Activated T-cell treated with anti-CD3 and anti-CD28 coated beads, Interleukin-2, amount 50 U/mL, for 24 hours (primary cell): ENCODE results near the gene GATA1.

Experiments used
- DNase-seq: peaks from one replicate; pipeline ENCODE4 v3.0.0-alpha.2; 2020
- H3K27ac Mint-ChIP-seq: 2 replicates; pipeline ENCODE4 v1.8.0; 2020; ENCODE audit warnings: mild to moderate bottlenecking, mixed read lengths
- H3K27me3 Mint-ChIP-seq: 2 replicates; pipeline ENCODE4 v1.8.0; 2020; ENCODE audit warnings: mixed read lengths
- H3K36me3 Mint-ChIP-seq: 2 replicates; pipeline ENCODE4 v1.8.0; 2020; ENCODE audit warnings: low read depth, mixed read lengths
- H3K4me1 Mint-ChIP-seq: 2 replicates; pipeline ENCODE4 v1.8.0; 2020; ENCODE audit warnings: low read depth, mixed read lengths
- H3K4me3 Mint-ChIP-seq: 2 replicates; pipeline ENCODE4 v1.8.0; 2020; ENCODE audit warnings: mild to moderate bottlenecking, moderate library complexity, mixed read lengths
- H3K9me3 Mint-ChIP-seq: 2 replicates; pipeline ENCODE4 v1.8.0; 2020; ENCODE audit warnings: mixed read lengths

GATA1 gene

GRCh38 chrX:48791063-48791820 lies 4.9 kb downstream of the GATA1 start:
- Mint-ChIP-seq H3K27me3 (peaks cover 30% of the 10 kb centered on the region), H3K4me1 (peaks cover 6% of the 10 kb centered on the region), H3K9me3 (no peaks in the 10 kb centered on the region), H3K4me3 (no peak overlapping the region), H3K27ac (no peak overlapping the region), H3K36me3 (no peaks in the 10 kb centered on the region)
- no peak for DNase-seq

- H3K36me3 Mint-ChIP-seq, result no peaks in the 10 kb centered on the region
- no peak for DNase-seq
- H3K27me3 Mint-ChIP-seq, result peaks cover 25% of the 10 kb centered on the region
- no peak overlapping the region for H3K4me3 Mint-ChIP-seq
- H3K9me3 Mint-ChIP-seq, result no peaks in the 10 kb centered on the region
- H3K4me1 Mint-ChIP-seq, result peaks cover 6% of the 10 kb centered on the region
- no peak overlapping the region for H3K27ac Mint-ChIP-seq
Observed at GRCh38 chrX:48792219-48792618, 5.8 kb downstream of the GATA1 start.

DNA sequence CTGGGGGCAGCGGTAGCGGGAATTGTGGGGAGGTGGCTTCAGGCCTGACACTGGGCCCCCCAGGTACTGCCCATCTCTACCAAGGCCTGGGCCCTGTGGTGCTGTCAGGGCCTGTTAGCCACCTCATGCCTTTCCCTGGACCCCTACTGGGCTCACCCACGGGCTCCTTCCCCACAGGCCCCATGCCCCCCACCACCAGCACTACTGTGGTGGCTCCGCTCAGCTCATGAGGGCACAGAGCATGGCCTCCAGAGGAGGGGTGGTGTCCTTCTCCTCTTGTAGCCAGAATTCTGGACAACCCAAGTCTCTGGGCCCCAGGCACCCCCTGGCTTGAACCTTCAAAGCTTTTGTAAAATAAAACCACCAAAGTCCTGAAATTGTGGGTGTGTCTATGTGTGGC lies 7.5 kb downstream of the GATA1 start:
- H3K9me3 Mint-ChIP-seq, result no peaks in the 10 kb centered on the region

DNA sequence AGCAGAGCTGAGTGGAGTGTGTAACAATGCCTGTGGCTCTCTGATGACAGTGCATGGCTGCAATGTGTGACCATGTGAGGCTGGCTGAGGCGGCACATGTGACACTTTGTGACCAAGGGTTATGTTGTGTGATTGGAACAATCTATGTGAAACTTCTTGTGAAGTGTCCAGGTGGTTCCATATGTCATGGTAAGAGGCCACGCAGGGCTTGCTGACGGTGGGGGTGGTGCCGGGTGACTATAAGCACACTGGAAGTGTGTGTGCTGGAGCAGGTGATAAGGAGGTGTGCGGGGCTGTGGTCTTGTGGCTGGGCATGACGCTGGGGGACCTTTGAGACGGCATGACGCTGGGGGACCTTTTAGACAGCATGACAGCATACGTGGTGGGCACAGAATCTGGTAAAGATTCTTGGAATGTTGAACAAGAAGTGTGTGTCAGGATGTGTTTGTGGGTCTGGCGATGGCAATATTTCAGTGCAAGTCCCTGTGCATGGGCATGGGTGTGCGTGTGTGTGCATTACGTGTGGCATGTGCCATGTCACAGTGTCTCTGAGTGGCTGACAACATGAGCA lies 8.0 kb downstream of the GATA1 start:
- Mint-ChIP-seq H3K27ac (no peak overlapping the region), H3K27me3 (peaks cover 21% of the 10 kb centered on the region)
- no peak for DNase-seq

More for the DNA sequence above, 7.5 kb downstream of the GATA1 start:
- Mint-ChIP-seq H3K4me1 (peaks cover 6% of the 10 kb centered on the region), H3K36me3 (no peaks in the 10 kb centered on the region), H3K27me3 (peaks cover 21% of the 10 kb centered on the region), H3K27ac (no peak overlapping the region), H3K4me3 (no peak overlapping the region)
- no peak for DNase-seq

GRCh38 chrX:48794911-48795515 lies 8.6 kb downstream of the GATA1 start:
- Mint-ChIP-seq H3K9me3 (no peaks in the 10 kb centered on the region), H3K27ac (no peak overlapping the region), H3K27me3 (peaks cover 23% of the 10 kb centered on the region), H3K4me3 (no peak overlapping the region), H3K4me1 (no peaks in the 10 kb centered on the region), H3K36me3 (no peaks in the 10 kb centered on the region)
- no peak for DNase-seq

More for the DNA sequence above, 8.0 kb downstream of the GATA1 start:
- peaks cover 3% of the 10 kb centered on the region for H3K4me1 Mint-ChIP-seq
- H3K4me3 Mint-ChIP-seq, result no peak overlapping the region
- H3K36me3 Mint-ChIP-seq, result no peaks in the 10 kb centered on the region
- no peaks in the 10 kb centered on the region for H3K9me3 Mint-ChIP-seq

DNA sequence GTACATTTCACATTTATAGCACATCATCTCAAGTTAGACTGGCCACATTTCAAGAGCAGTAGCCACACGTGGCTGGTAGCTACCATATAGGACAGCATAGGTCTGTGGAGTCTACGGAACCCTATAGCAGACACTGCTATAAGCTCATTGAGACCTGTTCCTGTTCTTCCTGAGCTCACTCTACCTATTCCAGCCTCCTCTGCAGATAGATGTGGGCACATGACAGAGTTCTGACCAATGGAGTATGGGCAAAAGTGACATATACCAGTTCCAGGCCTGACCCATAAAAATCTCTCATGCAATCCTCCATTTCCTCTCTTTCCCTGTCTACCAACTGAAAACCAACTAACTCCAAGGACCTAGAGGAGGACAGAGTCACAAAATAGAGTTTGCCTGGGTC lies 11.9 kb downstream of the GATA1 start:
- no peak for DNase-seq
- H3K27ac Mint-ChIP-seq, result no peak overlapping the region
- H3K4me3 Mint-ChIP-seq, result no peak overlapping the region
- H3K9me3 Mint-ChIP-seq, result no peaks in the 10 kb centered on the region
- H3K36me3 Mint-ChIP-seq, result peaks cover 8% of the 10 kb centered on the region
- peaks cover 29% of the 10 kb centered on the region for H3K27me3 Mint-ChIP-seq
- H3K4me1 Mint-ChIP-seq, result peaks cover 14% of the 10 kb centered on the region

GRCh38 chrX:48800574-48801279 lies 14.3 kb downstream of the GATA1 start:
- Mint-ChIP-seq H3K4me1 (peaks cover 14% of the 10 kb centered on the region), H3K27me3 (peaks cover 31% of the 10 kb centered on the region), H3K36me3 (peaks cover 23% of the 10 kb centered on the region), H3K27ac (peak overlapping the region; percentile 97), H3K4me3 (peak overlapping the region; percentile 87), H3K9me3 (no peaks in the 10 kb centered on the region)
- DNase-seq, result no peak

GRCh38 chrX:48801280-48802088 lies 15.1 kb downstream of the GATA1 start, which contains the start of gene HDAC6:
TSS of gene HDAC6 (plus strand) at chrX:48802067. CDS start at chrX:48802693, 626 bp downstream.
- Mint-ChIP-seq H3K9me3 (no peaks in the 10 kb centered on the region), H3K4me1 (peaks cover 20% of the 10 kb centered on the region), H3K36me3 (peaks cover 23% of the 10 kb centered on the region), H3K27ac (peak within 1 kb of the TSS; percentile 97), H3K27me3 (peaks cover 24% of the 10 kb centered on the region), H3K4me3 (peak within 1 kb of the TSS; percentile 87)
- DNase-seq, result peak; percentile 92

GRCh38 chrX:48802089-48802904 lies 15.9 kb downstream of the GATA1 start:
- Mint-ChIP-seq H3K36me3 (peaks cover 23% of the 10 kb centered on the region), H3K4me1 (peaks cover 26% of the 10 kb centered on the region), H3K27me3 (peaks cover 24% of the 10 kb centered on the region), H3K9me3 (no peaks in the 10 kb centered on the region), H3K4me3 (peak overlapping the region; percentile 87), H3K27ac (peak overlapping the region; percentile 97)
- no peak for DNase-seq

- DNase-seq, result no peak
Observed at GRCh38 chrX:48802905-48803200, 16.5 kb downstream of the GATA1 start.

DNA sequence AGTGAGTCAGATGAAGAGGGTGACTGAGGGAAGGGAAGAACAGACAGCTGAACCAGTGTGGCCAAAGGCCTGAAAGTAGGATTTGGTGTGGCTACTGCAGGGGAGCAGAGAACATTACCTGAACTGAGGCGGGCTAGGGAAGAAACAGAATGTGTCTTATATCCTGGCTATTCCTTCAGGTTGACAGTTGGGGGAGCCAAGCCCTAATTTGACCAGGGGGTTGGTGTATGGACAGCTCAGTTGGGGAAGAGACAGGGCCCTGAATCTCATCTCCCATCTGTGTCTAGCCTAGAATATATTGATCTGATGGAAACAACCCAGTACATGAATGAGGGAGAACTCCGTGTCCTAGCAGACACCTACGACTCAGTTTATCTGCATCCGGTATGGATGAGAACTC lies 19.7 kb downstream of the GATA1 start:
- no peak for DNase-seq
- H3K27me3 Mint-ChIP-seq, result peaks cover 18% of the 10 kb centered on the region
- H3K27ac Mint-ChIP-seq, result peak overlapping the region; percentile 12

More at GRCh38 chrX:48802905-48803200, 16.5 kb downstream of the GATA1 start:
- H3K36me3 Mint-ChIP-seq, result peaks cover 23% of the 10 kb centered on the region
- peak overlapping the region; percentile 87 for H3K4me3 Mint-ChIP-seq
- no peaks in the 10 kb centered on the region for H3K9me3 Mint-ChIP-seq
- H3K4me1 Mint-ChIP-seq, result peaks cover 26% of the 10 kb centered on the region
- H3K27me3 Mint-ChIP-seq, result peaks cover 20% of the 10 kb centered on the region
- peak overlapping the region; percentile 97 for H3K27ac Mint-ChIP-seq

GRCh38 chrX:48813644-48814043 lies 27.3 kb downstream of the GATA1 start:
- no peaks in the 10 kb centered on the region for H3K9me3 Mint-ChIP-seq
- H3K4me3 Mint-ChIP-seq, result no peak overlapping the region
- no peak for DNase-seq
- H3K27me3 Mint-ChIP-seq, result peaks cover 7% of the 10 kb centered on the region
- H3K36me3 Mint-ChIP-seq, result peaks cover 12% of the 10 kb centered on the region
- no peaks in the 10 kb centered on the region for H3K4me1 Mint-ChIP-seq
- H3K27ac Mint-ChIP-seq, result no peak overlapping the region

More for the DNA sequence above, 19.7 kb downstream of the GATA1 start:
- peaks cover 21% of the 10 kb centered on the region for H3K4me1 Mint-ChIP-seq
- no peak overlapping the region for H3K4me3 Mint-ChIP-seq
- no peaks in the 10 kb centered on the region for H3K9me3 Mint-ChIP-seq
- peaks cover 24% of the 10 kb centered on the region for H3K36me3 Mint-ChIP-seq

DNA sequence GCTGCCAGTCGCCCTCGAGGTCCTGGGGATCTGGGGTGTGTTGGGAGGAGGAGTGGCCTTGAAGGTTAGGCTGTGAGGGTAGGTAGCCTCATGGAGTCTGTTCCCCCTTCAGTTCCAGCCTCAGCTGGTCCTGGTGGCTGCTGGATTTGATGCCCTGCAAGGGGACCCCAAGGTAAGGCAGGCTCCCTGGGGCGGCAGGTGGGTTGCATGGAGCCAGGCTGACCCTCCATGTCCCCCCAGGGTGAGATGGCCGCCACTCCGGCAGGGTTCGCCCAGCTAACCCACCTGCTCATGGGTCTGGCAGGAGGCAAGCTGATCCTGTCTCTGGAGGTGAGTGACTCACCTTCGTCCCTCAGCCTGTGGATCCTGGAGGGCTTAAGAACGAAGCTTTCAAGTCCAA lies 28.3 kb downstream of the GATA1 start:
- peaks cover 12% of the 10 kb centered on the region for H3K27me3 Mint-ChIP-seq
- no peak for DNase-seq
- H3K9me3 Mint-ChIP-seq, result no peaks in the 10 kb centered on the region
- H3K4me3 Mint-ChIP-seq, result no peak overlapping the region
- H3K36me3 Mint-ChIP-seq, result peaks cover 14% of the 10 kb centered on the region
- no peak overlapping the region for H3K27ac Mint-ChIP-seq
- no peaks in the 10 kb centered on the region for H3K4me1 Mint-ChIP-seq
